NCI-H748 (cell line): ENCODE measurements around the gene PPP1CA.

Experiments
- DNase-seq: peaks from one replicate; lab custom pipeline; 2025; ENCODE audit not compliant: unreplicated experiment; lab: John Stamatoyannopoulos, UW

Gene PPP1CA

DNA sequence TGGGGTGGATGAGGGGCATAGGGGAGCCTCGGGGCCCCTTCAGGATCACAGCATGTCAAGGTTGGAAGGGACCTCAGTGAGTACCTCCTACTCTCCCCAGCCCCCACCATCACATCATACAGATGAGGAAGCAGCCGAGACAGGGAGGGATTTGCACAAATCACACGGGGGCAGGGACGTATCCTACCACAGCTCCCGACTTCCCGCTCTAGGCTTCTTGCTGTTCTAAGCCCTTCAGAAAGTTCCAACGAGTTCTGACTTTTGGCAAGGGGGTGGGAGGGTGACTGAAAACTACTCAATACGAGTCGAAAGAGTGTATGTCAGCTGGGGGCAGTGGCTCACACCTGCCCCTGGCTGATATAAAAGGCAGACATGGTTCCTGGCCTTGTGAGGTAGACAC, 14.6 kb downstream of the PPP1CA start:
- DNase-seq: no peak

DNA sequence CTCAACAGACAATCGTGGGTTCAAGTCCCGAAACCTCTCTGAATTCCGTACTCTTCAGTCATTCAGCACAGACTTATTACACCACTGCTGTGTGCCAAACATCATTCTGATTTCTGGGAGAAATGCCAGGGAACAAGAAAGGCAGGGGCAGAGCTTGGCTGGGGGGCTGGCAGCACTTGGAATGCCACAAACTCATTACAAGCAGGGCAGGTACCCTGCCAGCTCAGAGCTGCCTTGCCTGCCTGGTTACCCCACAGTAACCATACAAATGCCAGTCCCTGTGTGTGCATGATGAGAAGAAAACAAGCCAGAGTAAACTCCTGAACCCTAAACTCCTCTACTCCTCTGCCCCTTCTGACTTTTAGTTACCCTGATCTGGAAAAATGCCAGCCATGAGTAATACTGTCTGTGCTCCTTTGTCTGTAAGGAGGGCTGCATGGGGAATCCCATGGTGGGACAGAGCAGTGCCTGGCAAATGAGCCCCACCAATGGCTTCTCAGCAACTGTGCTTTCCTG, 16.7 kb downstream of the PPP1CA start:
- no peak for DNase-seq

DNA sequence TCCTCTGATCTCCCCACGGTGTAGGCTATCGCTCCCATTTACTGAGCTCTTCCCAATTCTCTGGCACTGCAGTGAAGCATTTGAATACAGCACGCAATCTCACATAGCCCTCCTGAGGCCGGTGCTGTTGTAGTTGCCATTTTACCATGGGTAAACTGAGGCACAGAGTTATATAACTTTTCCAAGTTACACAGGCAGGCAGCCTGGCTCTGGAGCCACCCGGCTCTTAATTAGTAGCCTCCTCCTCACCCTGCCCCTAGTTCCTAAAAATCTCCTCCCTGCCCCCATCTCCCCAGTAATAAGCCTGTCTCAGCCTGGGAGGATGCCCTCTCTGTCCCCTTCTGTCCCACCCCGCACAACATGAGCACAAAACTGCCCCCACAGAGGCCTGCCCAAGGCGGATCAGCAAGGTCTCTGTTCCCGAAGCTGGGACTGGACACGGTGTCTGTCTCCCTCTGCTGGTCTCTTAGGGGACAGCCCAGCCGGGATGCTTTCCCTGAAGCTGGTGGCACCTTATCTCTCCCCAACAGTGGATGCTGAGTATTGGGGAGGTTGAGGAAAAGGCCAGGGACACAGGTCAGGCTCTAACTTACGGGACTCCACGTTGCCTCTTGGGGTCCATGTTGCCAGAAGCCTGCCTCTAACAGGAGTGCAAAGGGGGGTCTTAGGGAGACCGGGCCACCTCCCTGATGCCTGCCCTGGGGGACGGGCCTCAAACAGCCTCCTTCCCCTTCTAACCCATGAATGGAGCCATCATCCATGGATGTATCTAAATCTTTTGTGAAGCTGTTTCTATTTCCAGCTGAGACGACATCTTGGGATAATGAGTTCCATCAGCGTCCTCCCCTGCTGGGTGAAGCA, 19.2 kb downstream of the PPP1CA start:
- peak; percentile 70 for DNase-seq

DNA sequence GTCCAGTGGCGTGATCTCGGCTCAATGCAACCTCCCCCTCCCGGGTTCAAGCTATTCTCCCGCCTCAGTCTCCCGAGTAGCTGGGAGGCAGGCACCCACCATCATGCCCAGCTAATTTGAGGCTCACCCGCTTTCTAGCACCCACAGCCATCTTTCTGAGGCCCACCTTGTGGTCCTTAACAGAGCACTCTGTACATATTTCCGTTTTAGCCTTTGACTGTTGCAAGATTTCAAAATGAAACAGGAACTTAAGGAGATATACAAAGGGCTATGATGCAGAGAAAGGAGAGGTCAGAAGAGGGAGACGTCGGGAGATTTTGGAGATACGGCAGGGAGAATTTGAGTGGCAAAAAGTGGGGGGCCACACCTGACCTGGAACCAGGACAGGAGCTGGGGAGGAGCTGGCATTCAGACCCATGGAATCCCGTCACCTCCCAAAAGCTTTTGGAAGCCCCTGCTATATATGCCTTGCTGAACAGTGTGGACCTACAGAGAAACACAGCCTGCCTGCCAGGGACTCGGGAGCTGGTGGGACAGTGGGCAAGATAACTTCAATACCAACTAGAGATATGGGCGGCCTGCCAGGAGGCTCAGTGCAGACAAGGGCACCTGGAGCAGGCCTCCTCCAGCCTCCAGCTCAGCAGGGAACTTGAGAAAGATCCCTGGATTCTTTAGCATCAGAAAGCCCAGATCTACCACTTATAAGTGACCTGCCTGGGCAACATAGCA, 20.2 kb downstream of the PPP1CA start:
- DNase-seq: no peak

DNA sequence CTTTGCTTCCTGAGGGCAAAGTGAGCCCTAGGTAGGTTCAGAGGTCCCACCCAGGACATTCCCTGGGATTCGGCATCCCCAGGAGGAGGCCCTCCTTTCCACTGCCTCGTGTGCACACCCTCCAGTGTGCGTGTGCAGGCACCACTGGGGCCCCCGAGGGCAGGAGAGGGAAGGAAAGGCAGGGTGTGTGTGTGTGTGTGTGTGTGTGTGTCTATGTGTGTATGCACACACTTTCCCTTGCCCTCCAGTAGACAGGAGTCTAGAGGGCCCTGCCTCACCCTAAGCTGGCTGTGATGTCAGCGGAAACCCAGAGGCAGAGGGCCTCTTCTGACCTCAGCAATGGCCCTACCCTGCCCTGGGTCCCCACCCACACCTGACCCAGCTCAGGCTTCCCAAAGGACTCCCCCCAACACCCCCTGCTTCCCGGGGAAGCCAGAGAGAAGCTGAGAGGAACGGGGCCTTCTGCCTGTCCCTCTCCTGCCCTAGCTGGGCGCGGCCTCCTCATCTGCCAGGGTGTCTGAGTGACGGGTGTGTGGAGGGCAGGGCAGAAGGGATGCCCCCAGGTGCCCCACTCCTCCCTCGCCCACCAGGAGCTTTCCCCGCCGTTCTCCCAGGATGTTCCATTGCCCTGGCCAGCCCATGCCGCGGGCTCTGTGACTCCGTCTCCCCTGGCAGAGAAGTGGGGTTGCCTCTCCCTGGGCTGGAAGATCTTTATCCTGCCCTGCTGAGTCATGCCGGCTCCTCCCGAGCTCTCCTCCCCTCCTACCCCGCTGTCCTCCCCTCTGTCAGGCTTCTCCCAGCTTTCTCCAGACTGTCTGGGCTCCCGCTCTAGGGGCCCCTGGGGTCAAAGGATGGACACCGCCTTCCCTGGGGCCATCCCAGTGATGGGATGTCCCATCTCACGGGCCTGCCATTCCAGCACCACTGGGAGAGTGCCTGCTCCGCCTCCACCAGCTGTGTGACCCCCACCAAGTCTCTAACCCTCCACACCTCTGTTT, 22.3 kb downstream of the PPP1CA start:
- no peak for DNase-seq

DNA sequence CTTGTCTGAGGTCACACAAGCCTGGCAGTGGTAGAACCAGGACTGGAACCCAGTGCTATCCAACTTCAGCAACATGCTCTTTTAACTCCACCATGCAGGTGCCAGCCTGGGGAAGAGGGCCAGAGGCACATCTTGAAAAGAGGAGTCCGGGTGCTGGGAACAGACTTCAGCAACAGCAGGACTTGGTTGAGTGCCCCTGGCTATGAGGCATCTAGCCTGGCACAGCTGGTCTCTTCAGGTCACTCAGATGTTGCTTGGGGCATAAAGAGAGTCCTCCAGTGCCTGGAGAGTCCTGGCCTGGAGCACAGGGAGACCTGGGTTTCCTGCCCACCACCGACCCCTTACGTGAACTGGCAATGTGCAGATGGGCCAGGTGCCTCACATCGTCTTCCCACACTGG, 23.1 kb downstream of the PPP1CA start:
- DNase-seq: no peak

DNA sequence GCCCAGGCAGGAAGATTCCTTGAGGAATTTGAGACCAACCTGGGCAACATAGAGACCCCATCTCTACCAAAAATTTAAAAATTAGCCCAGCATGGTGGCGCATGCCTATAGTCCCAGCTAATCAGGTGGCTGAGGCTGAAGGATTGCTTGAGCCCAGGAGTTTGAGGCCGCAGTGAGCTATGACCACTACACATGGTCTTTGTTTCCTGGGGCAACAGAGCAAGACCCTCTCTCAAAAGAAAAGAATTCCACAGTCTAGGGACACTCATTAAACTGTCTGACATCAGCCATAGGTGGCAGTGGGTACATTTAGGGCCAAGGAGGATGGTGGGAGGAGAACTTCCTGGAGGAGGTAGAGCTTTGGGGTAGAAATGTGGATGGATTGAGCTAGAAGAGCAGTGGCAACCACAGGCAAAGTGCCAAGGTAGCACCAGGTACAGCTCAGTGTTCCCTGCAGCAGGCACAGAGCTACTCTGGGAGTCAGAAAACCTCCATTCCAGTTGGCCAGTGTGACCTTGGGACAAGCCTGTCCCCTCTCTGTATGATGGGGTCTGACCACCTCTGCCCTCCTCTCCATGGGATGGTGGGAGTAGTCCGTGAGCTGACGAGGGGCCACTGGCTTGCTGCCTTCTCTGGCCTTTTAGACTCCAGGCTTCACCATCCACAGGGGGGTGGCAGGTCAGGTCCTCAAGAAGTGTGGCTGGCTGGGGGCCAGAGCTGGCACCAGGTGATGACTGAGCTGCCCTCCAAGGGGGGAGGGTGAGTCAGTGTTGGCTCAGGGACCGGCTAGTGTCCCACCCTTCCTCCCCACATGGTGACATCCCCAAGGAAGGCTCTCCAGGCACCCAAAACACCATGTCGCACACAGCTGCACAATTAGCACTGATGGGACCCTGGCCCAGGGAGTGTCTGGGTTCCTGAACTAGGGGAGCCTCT, 24.5 kb downstream of the PPP1CA start:
- no peak for DNase-seq

DNA sequence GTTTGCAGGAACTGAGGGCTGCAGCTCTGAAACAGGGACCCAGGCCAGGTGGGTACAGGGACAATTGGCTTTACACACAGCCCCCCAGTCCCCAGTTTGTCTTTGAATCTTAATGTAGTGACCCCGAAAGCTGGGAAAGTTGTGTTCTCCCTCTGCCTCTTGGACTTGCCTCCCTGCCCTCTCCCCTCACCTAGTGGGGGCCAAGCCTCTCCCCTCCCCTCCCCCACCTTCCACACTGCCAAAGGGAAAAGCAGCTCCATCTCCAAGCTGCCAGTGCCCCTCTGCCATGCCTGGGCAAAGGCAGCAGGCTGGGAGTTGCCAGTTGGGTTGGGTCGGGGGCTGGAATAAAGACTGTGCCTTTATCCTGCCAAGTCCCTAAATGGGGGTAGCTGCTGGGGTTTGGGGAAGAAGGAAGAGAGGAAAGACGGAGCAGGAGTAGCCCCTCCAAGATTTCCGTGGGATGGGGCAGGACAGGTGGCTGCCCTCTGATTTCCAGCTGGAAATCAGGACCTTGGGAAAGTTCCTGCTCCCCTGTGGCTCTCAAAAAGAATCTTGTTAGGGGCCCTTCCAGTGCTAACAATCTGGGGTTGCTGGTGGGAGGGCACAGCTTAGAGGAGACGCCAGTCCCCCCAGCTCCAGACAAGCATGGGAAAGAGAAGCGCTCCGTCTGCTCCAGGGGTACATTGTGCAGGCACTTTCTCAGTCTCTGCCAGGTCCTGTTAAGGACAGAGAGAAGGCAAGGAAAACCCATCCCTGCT, 25.4 kb downstream of the PPP1CA start:
- no peak for DNase-seq

DNA sequence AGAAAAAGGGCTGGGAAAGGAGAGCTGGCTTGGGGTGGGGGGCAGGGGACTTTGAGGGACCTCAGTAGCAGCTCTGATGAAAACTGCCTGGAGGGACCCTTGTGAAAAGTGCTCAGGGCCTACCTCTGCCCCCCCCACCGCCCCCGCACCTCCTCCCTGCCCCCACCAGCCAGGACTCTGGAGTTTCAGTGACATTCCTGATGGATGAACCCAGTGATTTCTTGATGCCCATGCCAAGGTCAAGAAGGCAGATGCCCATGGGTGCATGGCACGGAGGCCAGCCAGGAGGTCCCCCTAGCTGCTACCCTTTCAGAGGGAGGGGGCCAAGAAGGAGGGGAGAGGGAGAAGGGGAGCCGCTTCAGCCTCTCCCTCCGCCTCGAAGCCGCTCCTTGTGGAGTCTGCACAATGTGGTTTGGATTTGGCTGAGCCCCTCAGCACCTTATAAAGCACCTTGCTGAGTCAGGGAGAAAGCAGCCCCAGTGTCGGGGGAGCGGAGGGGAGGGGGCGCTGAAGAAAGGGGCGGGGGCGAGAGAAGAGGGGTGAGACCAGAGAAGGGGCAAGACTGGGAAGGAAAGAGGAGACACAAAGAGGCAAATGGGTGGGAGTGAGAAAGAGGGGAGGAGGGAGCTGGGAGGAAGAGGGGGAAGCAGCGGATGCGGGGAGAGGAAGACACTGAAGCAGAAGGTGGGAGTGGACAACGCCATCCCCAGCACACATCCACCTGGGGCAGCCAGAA, 26.2 kb downstream of the PPP1CA start:
- no peak for DNase-seq

DNA sequence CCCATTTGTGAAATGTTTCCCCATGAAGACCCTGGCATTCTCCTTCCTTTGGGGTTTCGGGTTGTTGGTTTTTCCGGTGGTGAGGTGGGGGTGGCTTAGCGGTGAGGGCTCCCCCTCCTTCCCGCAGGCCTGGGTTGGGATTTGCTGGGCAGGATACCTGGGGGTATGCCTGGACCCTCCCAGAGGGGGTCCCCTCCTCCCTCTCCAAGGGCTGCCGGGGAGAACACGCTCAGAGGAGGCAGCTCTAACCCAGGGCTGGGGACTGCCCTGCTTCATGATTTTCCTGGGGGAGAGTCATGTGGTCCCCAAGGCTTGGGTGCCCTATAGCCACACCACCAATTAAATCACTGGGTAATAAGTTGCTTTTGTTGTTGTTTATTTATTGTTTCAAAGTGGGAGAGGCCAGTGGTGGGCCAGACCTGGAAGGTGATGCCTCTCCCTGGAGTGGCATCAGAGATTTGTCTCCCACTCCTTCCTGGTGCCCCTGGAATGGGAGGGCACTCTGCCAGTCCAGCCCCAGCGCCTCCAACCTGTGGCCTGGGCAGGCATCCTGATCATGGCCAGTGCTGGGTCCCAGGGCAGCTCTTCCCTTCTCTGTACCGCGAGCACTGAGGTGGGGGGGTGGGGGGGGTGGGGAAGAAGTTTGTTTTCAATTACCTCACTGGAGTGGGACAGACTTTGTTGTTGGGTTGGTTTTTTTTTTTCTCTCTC, 26.9 kb downstream of the PPP1CA start:
- DNase-seq: no peak

DNA sequence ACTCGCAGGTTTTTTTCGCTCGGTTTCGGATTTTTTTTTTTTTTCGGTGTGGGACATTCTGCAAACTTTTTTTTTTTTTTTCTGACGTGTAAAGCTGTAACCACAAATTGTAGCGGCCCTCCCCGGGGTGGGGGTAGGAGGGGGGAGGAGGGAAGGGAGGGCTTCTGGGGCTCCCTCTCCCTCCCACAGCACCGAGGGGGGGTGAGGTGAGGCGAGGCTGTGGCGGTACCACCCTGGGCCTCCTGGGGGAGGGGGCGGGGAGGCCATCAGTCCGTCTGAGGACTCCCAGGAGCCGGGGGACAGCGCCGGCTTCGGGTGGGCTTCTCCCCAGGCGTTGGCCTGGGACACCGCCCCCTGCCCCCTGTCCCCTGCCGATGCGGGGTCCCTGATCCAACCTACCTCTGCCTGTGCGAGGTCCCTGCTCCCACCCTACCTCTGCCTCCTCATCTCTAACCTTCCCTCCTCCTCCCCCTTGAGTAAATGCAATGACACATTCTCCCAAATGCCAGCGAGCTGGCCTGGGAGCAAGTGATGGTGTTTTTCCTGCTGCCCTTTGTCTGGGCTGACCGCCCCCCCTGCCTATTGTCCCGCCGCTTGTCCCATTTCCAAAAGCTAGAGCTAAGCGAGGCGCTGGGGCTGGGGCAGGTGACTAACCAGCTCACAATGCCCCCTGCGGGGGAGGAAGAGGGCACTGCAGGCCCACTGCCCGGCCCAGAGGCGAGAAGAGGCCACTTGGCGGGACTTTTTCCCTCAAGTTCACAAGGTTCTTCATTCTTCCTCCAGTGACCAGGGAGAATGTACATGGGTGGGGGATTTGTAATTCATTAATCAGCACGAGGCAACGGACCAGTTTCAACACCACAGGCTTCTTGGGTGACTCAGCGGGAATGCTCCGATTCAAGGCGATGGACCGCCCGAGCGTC, 27.7 kb downstream of the PPP1CA start:
- peak; percentile 44 for DNase-seq

DNA sequence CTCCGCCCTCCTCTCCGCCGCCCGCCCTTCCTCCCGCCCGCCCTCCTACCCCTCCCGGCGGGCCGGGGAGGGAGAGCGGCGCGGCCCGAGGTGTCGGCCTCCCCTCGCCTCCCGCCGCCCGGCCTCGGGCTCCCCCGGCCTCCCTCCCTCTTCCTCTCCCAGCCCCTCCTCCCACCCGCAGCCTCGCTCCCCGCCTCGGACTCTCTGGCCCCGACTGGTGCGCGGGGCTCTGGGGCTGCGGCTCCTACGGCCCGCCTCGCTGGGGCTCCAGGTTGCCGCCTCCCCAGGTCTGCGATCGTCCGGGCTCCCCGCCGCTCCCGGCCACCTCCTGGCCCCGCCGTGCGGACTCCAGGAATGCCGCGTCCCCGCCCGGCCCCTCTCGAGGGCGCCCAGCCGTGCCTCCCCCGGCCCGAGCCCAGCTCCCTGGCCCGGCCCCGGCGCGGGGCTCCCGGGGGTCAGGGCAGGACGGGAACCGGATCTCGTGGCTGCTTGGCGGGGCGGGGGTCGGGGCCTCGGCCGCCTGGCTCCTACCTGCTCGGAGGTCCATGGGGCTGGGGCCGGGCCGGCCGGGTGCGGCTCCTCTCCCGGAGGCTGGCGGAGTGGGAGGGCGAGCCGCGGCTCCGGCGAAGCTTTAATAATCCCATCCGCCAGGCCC, 28.5 kb downstream of the PPP1CA start, which contains the start of gene CLCF1:
TSS of gene CLCF1 (minus strand) at position 606 of the 655 bp plus-strand sequence. CDS start at position 547, 59 bp downstream.
- peak; percentile 53 for DNase-seq

DNA sequence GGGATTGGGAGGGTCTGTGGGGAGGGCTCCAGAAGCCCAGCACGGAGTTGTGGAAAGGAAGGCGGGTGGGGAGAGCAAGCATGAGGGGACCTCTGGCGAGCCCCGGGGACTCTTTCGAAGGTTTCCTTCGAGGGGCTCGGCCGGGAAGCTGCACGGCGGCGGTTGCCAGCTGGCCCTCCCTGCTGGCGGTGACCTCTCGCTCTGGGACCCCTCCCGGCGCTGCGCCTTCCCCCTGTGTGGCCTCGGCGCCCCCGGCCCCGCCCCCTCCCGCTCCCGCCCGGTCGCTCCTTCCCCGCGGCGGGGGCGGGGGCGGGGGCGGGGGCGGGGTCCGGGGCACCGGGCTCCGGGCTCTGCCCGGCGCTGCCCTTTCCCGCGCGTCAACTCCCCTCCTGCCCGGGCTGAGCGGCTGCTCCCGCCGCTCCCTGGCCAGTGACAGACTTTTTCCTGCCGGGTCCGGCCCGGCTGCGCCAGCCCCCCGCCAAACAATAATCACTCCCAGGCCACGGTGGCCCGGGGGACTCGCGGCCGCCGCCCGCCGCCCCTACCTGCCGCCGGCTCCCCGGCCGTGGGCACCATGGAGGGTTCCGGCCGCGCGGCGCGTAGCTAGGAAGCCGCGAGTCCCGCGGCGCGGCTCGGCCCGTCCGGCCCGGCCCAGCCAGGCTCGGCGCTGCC, 29.2 kb downstream of the PPP1CA start:
- DNase-seq: peak; percentile 46

DNA sequence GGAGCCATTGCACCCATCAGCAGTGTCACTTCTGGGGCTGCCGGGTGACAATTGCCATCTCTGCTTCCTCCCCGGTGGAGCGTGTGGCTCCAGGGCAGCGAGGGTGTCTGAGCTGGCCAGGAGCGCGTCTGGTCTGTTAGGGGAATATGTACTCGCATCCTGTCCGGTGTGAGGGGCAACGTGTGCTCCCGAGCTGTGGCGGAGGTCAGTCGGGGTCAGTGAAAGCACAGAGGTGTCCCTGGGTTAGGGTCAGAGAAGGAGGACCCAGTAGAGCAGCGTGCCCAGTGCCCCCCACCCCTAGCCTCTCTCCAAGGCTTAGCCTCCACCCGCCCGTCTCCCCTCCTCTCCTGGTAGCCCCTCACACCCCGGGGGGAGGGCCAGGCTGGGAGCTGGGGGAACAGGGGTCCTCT, 29.7 kb downstream of the PPP1CA start:
- no peak for DNase-seq

DNA sequence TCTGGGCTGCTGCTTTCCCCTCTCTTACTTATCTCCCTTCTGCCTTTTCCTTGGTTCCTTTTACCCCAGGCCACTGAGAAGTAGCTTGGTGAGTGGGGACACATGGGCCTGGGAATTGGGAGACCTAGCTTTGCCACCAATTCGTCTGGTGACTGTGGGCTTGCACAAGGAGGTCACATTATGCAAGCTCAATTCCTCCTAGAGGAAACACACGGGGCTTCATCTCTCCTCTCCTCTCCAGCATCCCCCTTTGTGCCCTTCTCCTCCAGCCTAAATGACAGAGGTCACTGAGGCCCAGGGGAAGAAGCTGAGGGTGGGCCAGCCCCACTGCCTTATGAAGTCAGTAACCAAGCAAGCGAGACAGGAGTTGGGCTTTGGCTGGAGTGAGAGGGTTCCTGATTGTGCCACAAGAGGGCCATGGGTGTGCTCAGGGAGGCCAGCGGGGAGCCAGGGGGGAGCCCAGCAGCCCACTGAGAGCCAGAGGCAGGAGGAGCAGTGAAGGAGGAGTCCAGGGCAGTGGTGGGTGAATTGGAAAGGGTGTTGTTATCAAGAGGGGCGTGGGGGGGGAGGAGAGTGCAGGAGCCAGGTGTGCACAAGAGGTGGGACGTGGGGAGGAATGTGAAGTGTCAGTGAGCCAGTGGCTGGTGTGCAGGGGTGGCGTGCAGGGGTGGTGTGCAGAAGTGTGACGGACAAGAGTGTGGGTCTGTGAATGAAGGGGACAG, 30.3 kb downstream of the PPP1CA start:
- no peak for DNase-seq
